Breast epithelium (tissue), 4 donors: ENCODE measurements around the gene AHDC1. TPM values are rescaled to one million over a fixed set of nuclear protein-coding genes. Genes with fewer than 3 reads are reported as not detected.

Experiments used
- DNase-seq, 2 donors: peaks; one replicate each; pipeline ENCODE4 v3.0.0-alpha.2; 2019; ENCODE audit warnings: low spot score in 2 of 2
- H3K27ac ChIP-seq, 2 donors: fragments of 200-600 bp; sonication (generic) in 1 of 2; one replicate each; pipeline ENCODE4 v1.5.1; 2016 to 2019; ENCODE audit warnings: mild to moderate bottlenecking in 1 of 2
- H3K27me3 ChIP-seq, 2 donors: fragments of 200-600 bp; sonication (generic) in 1 of 2; one replicate each; pipeline versions ENCODE4 v1.5.1 to v1.6.0; 2017 to 2019; ENCODE audit warnings: control low read depth in 1 of 2, mild to moderate bottlenecking in 1 of 2
- H3K36me3 ChIP-seq: fragments of 200-600 bp; one replicate; pipeline ENCODE4 v1.5.1; 2019
- H3K4me1 ChIP-seq, 2 donors: fragments of 200-600 bp; sonication (generic); one replicate each; pipeline ENCODE4 v1.5.1; 2016 to 2019; ENCODE audit warnings: control low read depth in 1 of 2
- H3K4me3 ChIP-seq, 3 donors: fragments of 200-600 bp; sonication (generic); 1 replicate in 2 of 3; 2 replicates in 1 of 3; pipeline ENCODE4 v1.5.1; 2016 to 2019; ENCODE audit warnings: mild to moderate bottlenecking in 3 of 3, moderate library complexity in 2 of 3
- H3K9me3 ChIP-seq, 2 donors: fragments of 200-600 bp; sonication (generic) in 1 of 2; one replicate each; pipeline ENCODE4 v1.5.1; 2016 to 2019; ENCODE audit warnings: control low read depth in 1 of 2
- CTCF ChIP-seq, 3 donors: fragments of 450-650 bp; IDR thresholded peaks; one replicate each; pipeline ENCODE4 v1.5.1; 2016 to 2017; ENCODE audit warnings: antibody characterized with exemption in 3 of 3, mild to moderate bottlenecking in 3 of 3, moderate library complexity in 3 of 3
- POLR2A ChIP-seq: fragments of 450-650 bp; IDR thresholded peaks from one replicate; pipeline ENCODE4 v1.6.1; 2016; ENCODE audit warnings: antibody characterized with exemption, mild to moderate bottlenecking, moderate library complexity
- POLR2AphosphoS5 ChIP-seq, 3 donors: sonication (generic); formaldehyde crosslinking; IDR thresholded peaks; one replicate each; pipeline ENCODE4 v1.6.1; 2017; ENCODE audit warnings: antibody characterized with exemption in 3 of 3
- intact Hi-C: fragments of 100-400 bp; cut with DNase I; formaldehyde crosslinking; loops from one replicate; pipeline ENCODE4 v1.15.1; 2023; ENCODE audit warnings: low total_unique reads
- total RNA-seq, 3 donors: library from RNA; depleted of rRNA; stranded (reverse); fragments of >200 nt; gene quantifications; one replicate each; pipeline ENCODE4 v1.1.0, GENCODE V29; 2016

The AHDC1 gene
- total RNA-seq, 3 donors from 2014 or later, result 10.7 to 17.1 (median 15.4) TPM

GRCh38 chr1:27634985-27635367, 31.0 kb upstream of the AHDC1 start, which contains the start of gene FGR:
Gene FGR, minus strand, starts transcription at chr1:27635185. Its CDS starts 11,269 bp downstream, at chr1:27623916.
- intact Hi-C loops, result no loop called here
- Histone ChIP-seq H3K9me3 (no peaks in the 10 kb centered on the region), H3K4me1 (no peaks in the 10 kb centered on the region), H3K27ac (peak within 1 kb of the TSS; percentile 61 to 82), H3K36me3 (no peaks in the 10 kb centered on the region), H3K4me3 (peak within 1 kb of the TSS; percentile 54 to 70 (median 61)), H3K27me3 (no peaks in the 10 kb centered on the region)
- TF ChIP-seq CTCF (IDR thresholded peaks at IDR 0.05) (no peak), POLR2A (no peak), POLR2AphosphoS5 (IDR thresholded peaks at IDR 0.05) (no peak)
- no peak for DNase-seq

GRCh38 chr1:27634177-27634984, 30.4 kb upstream of the AHDC1 start:
- Histone ChIP-seq H3K27ac (peak overlapping the region; percentile 61 to 82), H3K36me3 (no peaks in the 10 kb centered on the region), H3K4me1 (no peaks in the 10 kb centered on the region), H3K4me3 (peak overlapping the region; percentile 54 to 70 (median 61)), H3K9me3 (no peaks in the 10 kb centered on the region), H3K27me3 (no peaks in the 10 kb centered on the region)
- TF ChIP-seq CTCF (IDR thresholded peaks at IDR 0.05) (no peak), POLR2AphosphoS5 (IDR thresholded peaks at IDR 0.05) (peak in 1 of 3 donors; percentile 40)
- intact Hi-C loops, result no loop called here
- no peak for DNase-seq

GRCh38 chr1:27633640-27634176, 29.8 kb upstream of the AHDC1 start:
- TF ChIP-seq POLR2A (no peak), POLR2AphosphoS5 (IDR thresholded peaks at IDR 0.05) (no peak), CTCF (IDR thresholded peaks at IDR 0.05) (no peak)
- Histone ChIP-seq H3K4me1 (no peaks in the 10 kb centered on the region), H3K27ac (peak overlapping the region; percentile 61 to 82)

GRCh38 chr1:27633298-27633610, 29.3 kb upstream of the AHDC1 start:
- intact Hi-C loops, result no loop called here
- no peaks in the 10 kb centered on the region for H3K4me1 ChIP-seq
- H3K9me3 ChIP-seq, result no peaks in the 10 kb centered on the region
- TF ChIP-seq POLR2A (no peak), CTCF (IDR thresholded peaks at IDR 0.05) (no peak), POLR2AphosphoS5 (IDR thresholded peaks at IDR 0.05) (no peak)
- DNase-seq, result no peak
- no peaks in the 10 kb centered on the region for H3K36me3 ChIP-seq
- H3K27ac ChIP-seq, result peak overlapping the region; percentile 61 to 82
- peak overlapping the region in 1 of 3 donors; percentile 54 for H3K4me3 ChIP-seq
- no peaks in the 10 kb centered on the region for H3K27me3 ChIP-seq

More at GRCh38 chr1:27633640-27634176, 29.8 kb upstream of the AHDC1 start:
- intact Hi-C loops, result no loop called here
- Histone ChIP-seq H3K27me3 (no peaks in the 10 kb centered on the region), H3K36me3 (no peaks in the 10 kb centered on the region), H3K9me3 (no peaks in the 10 kb centered on the region), H3K4me3 (peak overlapping the region; percentile 54 to 70 (median 61))
- no peak for DNase-seq
